Measurements from ENCODE around the gene C10orf67.

C10orf67 gene

GRCh38 chr10:23187155-23187554 lies 157.4 kb downstream of the C10orf67 start:
- ATAC-seq (ENCODE audit: insufficient read depth, low read depth), result no peak
- no peak overlapping the region for H2AFZ ChIP-seq (ENCODE audit: low read depth, low read length)
- TF ChIP-seq, protein P1, sequence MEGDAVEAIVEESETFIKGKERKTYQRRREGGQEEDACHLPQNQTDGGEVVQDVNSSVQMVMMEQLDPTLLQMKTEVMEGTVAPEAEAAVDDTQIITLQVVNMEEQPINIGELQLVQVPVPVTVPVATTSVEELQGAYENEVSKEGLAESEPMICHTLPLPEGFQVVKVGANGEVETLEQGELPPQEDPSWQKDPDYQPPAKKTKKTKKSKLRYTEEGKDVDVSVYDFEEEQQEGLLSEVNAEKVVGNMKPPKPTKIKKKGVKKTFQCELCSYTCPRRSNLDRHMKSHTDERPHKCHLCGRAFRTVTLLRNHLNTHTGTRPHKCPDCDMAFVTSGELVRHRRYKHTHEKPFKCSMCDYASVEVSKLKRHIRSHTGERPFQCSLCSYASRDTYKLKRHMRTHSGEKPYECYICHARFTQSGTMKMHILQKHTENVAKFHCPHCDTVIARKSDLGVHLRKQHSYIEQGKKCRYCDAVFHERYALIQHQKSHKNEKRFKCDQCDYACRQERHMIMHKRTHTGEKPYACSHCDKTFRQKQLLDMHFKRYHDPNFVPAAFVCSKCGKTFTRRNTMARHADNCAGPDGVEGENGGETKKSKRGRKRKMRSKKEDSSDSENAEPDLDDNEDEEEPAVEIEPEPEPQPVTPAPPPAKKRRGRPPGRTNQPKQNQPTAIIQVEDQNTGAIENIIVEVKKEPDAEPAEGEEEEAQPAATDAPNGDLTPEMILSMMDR (IDR thresholded peaks at IDR 0.05; ENCODE audit: borderline replicate concordance, extremely low read depth, low read length, poor library complexity, severe bottlenecking), result no peak
- H3K9me3 ChIP-seq (ENCODE audit: insufficient read depth, low read length, severe bottlenecking), result no peaks in the 10 kb centered on the region
- peaks cover 2% of the 10 kb centered on the region for H3K27me3 ChIP-seq (ENCODE audit: insufficient read depth, low read length, poor library complexity)
- no peaks in the 10 kb centered on the region for H3K79me2 ChIP-seq (ENCODE audit: insufficient read depth, low read length)
- no peaks in the 10 kb centered on the region for H4K20me1 ChIP-seq (ENCODE audit: insufficient read depth, low read length)
- no peak for DNase-seq
- H3K36me3 ChIP-seq (ENCODE audit: insufficient read depth, low read length), result no peaks in the 10 kb centered on the region
- H3K9ac ChIP-seq (ENCODE audit: low read depth, low read length), result no peak overlapping the region
- no peak overlapping the region for H3K4me3 ChIP-seq (ENCODE audit: low read depth in 1 of 2, low read length in 2 of 2)
- no peaks in the 10 kb centered on the region for H3K4me1 ChIP-seq (ENCODE audit: insufficient read depth, low read length)
- H3K27ac ChIP-seq (ENCODE audit: low read length), result no peak overlapping the region
- H3K4me2 ChIP-seq (ENCODE audit: insufficient read depth, low read length), result no peak overlapping the region

DNA sequence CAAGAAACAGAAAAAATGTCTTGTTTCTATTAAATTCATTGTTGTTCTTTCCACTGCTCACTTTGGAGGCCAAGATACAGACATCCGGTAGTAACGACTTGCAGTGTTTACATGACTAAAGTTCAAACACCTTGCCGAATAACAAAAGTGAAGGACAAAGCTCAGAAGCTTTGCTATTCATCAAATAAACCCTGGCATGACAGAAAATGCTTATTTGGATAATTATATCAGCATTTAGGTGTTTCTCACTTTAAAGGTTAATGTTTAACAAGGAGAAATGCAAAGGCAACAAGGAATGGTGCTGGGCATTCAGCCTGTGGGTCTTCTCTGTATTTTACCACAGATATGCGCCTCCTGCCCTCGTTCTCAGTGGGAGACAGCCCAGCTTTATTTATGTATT lies 157.9 kb downstream of the C10orf67 start:
- DNase-seq (no peak), ATAC-seq (ENCODE audit: insufficient read depth, low read depth) (no peak)
- Histone ChIP-seq H3K4me3 (ENCODE audit: low read depth in 1 of 2, low read length in 2 of 2) (no peak overlapping the region), H3K4me1 (ENCODE audit: insufficient read depth, low read length) (no peaks in the 10 kb centered on the region), H3K36me3 (ENCODE audit: insufficient read depth, low read length) (no peaks in the 10 kb centered on the region), H3K9ac (ENCODE audit: low read depth, low read length) (no peak overlapping the region), H3K79me2 (ENCODE audit: insufficient read depth, low read length) (no peaks in the 10 kb centered on the region), H3K4me2 (ENCODE audit: insufficient read depth, low read length) (no peak overlapping the region), H3K27ac (ENCODE audit: low read length) (no peak overlapping the region), H3K27me3 (ENCODE audit: insufficient read depth, low read length, poor library complexity) (peaks cover 2% of the 10 kb centered on the region), H2AFZ (ENCODE audit: low read depth, low read length) (no peak overlapping the region), H3K9me3 (ENCODE audit: insufficient read depth, low read length, severe bottlenecking) (no peaks in the 10 kb centered on the region), H4K20me1 (ENCODE audit: insufficient read depth, low read length) (no peaks in the 10 kb centered on the region)
- no peak for TF ChIP-seq EZH2 (IDR thresholded peaks at IDR 0.05; ENCODE audit: borderline replicate concordance, low read depth, low read length, severe bottlenecking)
- TF ChIP-seq, protein P1 (IDR thresholded peaks at IDR 0.05; ENCODE audit: borderline replicate concordance, extremely low read depth, low read length, poor library complexity, severe bottlenecking), result no peak

DNA sequence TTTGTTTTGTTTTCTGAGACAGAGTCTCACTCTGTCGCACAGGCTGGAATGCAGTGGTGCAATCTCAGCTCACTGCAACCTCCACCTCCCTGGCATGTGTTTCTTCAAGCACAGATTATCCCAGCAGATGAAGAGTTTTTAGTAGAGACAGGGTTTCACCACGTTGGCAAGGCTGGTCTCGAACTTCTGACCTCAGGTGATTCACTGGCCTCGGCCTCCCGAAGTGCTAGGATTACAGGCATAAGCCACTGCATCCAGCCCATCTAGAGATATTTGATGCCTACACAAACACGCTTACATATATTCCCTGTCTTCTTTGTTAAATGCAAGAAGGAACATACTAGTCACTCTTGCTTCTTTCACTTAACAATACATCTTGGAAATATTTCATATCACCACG lies 158.4 kb downstream of the C10orf67 start:
- H3K9ac ChIP-seq (ENCODE audit: low read depth, low read length), result no peak overlapping the region
- H3K4me2 ChIP-seq (ENCODE audit: insufficient read depth, low read length), result no peak overlapping the region
- H3K9me3 ChIP-seq (ENCODE audit: insufficient read depth, low read length, severe bottlenecking), result no peaks in the 10 kb centered on the region
- no peaks in the 10 kb centered on the region for H3K4me1 ChIP-seq (ENCODE audit: insufficient read depth, low read length)
- no peak overlapping the region for H3K27ac ChIP-seq (ENCODE audit: low read length)
- no peak for TF ChIP-seq EZH2 (IDR thresholded peaks at IDR 0.05; ENCODE audit: borderline replicate concordance, low read depth, low read length, severe bottlenecking)
- TF ChIP-seq, protein P1 (IDR thresholded peaks at IDR 0.05; ENCODE audit: borderline replicate concordance, extremely low read depth, low read length, poor library complexity, severe bottlenecking), result no peak
- ATAC-seq (ENCODE audit: insufficient read depth, low read depth) (no peak), DNase-seq (no peak)
- H3K36me3 ChIP-seq (ENCODE audit: insufficient read depth, low read length), result no peaks in the 10 kb centered on the region
- peaks cover 2% of the 10 kb centered on the region for H3K27me3 ChIP-seq (ENCODE audit: insufficient read depth, low read length, poor library complexity)
- H2AFZ ChIP-seq (ENCODE audit: low read depth, low read length), result no peak overlapping the region
- H4K20me1 ChIP-seq (ENCODE audit: insufficient read depth, low read length), result no peaks in the 10 kb centered on the region
- no peaks in the 10 kb centered on the region for H3K79me2 ChIP-seq (ENCODE audit: insufficient read depth, low read length)
- H3K4me3 ChIP-seq (ENCODE audit: low read depth in 1 of 2, low read length in 2 of 2), result no peak overlapping the region

DNA sequence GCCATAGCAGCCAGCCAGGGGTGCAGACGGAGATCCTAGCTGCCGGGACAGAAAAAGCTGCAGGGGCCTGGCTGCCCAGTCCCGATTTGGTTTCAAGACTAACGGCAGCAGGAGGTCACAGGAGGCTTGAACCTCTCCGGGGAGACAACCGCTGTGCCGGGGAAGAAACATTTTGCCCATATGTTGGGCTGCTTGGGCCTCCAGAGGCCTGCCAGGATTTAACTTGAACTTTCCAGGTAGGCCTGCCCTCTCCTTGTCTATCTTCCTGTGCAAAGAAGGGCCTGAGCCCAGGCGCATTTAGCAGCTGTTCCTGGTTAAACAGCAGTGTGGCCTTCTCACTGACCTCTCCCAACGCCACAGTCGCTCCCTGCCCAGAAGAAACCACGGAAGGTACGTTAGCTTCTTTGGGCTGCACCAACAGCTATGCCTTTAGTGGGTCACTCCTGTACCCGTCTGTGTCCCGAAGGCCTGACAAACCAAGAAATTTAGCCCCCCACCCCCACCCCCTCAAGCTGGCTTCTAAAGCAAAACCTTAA lies 169.6 kb downstream of the C10orf67 start:
- ATAC-seq (ENCODE audit: insufficient read depth, low read depth), result no peak
- Histone ChIP-seq H3K27me3 (ENCODE audit: insufficient read depth, low read length, poor library complexity) (no peaks in the 10 kb centered on the region), H3K9ac (ENCODE audit: low read depth, low read length) (no peak overlapping the region), H3K4me2 (ENCODE audit: insufficient read depth, low read length) (no peak overlapping the region), H3K4me1 (ENCODE audit: insufficient read depth, low read length) (no peaks in the 10 kb centered on the region), H3K36me3 (ENCODE audit: insufficient read depth, low read length) (no peaks in the 10 kb centered on the region), H3K27ac (ENCODE audit: low read length) (no peak overlapping the region), H3K9me3 (ENCODE audit: insufficient read depth, low read length, severe bottlenecking) (no peaks in the 10 kb centered on the region), H3K4me3 (ENCODE audit: low read depth in 1 of 2, low read length in 2 of 2) (no peak overlapping the region), H3K79me2 (ENCODE audit: insufficient read depth, low read length) (no peaks in the 10 kb centered on the region), H2AFZ (ENCODE audit: low read depth, low read length) (no peak overlapping the region), H4K20me1 (ENCODE audit: insufficient read depth, low read length) (no peaks in the 10 kb centered on the region)
- no peak for DNase-seq
- TF ChIP-seq, protein P1 (IDR thresholded peaks at IDR 0.05; ENCODE audit: borderline replicate concordance, extremely low read depth, low read length, poor library complexity, severe bottlenecking), result no peak
- TF ChIP-seq EZH2 (IDR thresholded peaks at IDR 0.05; ENCODE audit: borderline replicate concordance, low read depth, low read length, severe bottlenecking), result no peak
